ENCODE data around the gene C1orf87. TPM values are rescaled to one million over a fixed set of nuclear protein-coding genes. Genes with fewer than 3 reads are reported as not detected.

C1orf87 gene
- total RNA-seq, 3 donors from 2014 or later: 0.14 TPM; not detected in 2

- Histone ChIP-seq H3K4me3 (no peak overlapping the region), H3K4me1 (ENCODE audit: low read depth) (no peaks in the 10 kb centered on the region), H3K36me3 (ENCODE audit: low read depth) (no peaks in the 10 kb centered on the region), H3K9me3 (no peaks in the 10 kb centered on the region)
- no peak for TF ChIP-seq CTCF (IDR thresholded peaks at IDR 0.05)
- ATAC-seq (no peak), DNase-seq (no peak)
- intact Hi-C loops (cut with DNase I, micrococcal nuclease): no loop called here
These were observed 72.9 kb downstream of the C1orf87 start for GRCh38 chr1:60000625-60001024.

GRCh38 chr1:59999746-60000145 lies 73.8 kb downstream of the C1orf87 start:
- intact Hi-C loops (cut with DNase I, micrococcal nuclease): no loop called here
- Histone ChIP-seq H3K36me3 (ENCODE audit: low read depth) (no peaks in the 10 kb centered on the region), H3K9me3 (no peaks in the 10 kb centered on the region), H3K4me1 (ENCODE audit: low read depth) (no peaks in the 10 kb centered on the region), H3K4me3 (no peak overlapping the region)
- no peak for ATAC-seq
- no peak for TF ChIP-seq CTCF (IDR thresholded peaks at IDR 0.05)
- no peak for DNase-seq

- DNase-seq (no peak), ATAC-seq (no peak)
- no peaks in the 10 kb centered on the region for H3K4me1 ChIP-seq (ENCODE audit: low read depth)
- no peaks in the 10 kb centered on the region for H3K9me3 ChIP-seq
- no peaks in the 10 kb centered on the region for H3K36me3 ChIP-seq (ENCODE audit: low read depth)
- TF ChIP-seq CTCF (IDR thresholded peaks at IDR 0.05): no peak
- intact Hi-C loops (cut with DNase I, micrococcal nuclease): no loop called here
- no peak overlapping the region for H3K4me3 ChIP-seq
These were observed 74.6 kb downstream of the C1orf87 start for GRCh38 chr1:59999006-59999405.

GRCh38 chr1:59997479-59998115 lies 76.0 kb downstream of the C1orf87 start:
- Histone ChIP-seq H3K36me3 (ENCODE audit: low read depth) (no peaks in the 10 kb centered on the region), H3K4me3 (no peak overlapping the region), H3K9me3 (no peaks in the 10 kb centered on the region), H3K4me1 (ENCODE audit: low read depth) (no peaks in the 10 kb centered on the region)
- no peak for ATAC-seq
- intact Hi-C loops (cut with DNase I, micrococcal nuclease): no loop called here
- no peak for TF ChIP-seq CTCF (IDR thresholded peaks at IDR 0.05)
- DNase-seq: no peak

GRCh38 chr1:59994302-59995198 lies 79.0 kb downstream of the C1orf87 start:
- ATAC-seq (peak; percentile 30), DNase-seq (no peak)
- Histone ChIP-seq H3K9me3 (no peaks in the 10 kb centered on the region), H3K4me1 (ENCODE audit: low read depth) (no peaks in the 10 kb centered on the region), H3K36me3 (ENCODE audit: low read depth) (no peaks in the 10 kb centered on the region), H3K4me3 (no peak overlapping the region)
- intact Hi-C loops (cut with DNase I, micrococcal nuclease): no loop called here
- no peak for TF ChIP-seq CTCF (IDR thresholded peaks at IDR 0.05)

Data from mucosa of descending colon (tissue), 3 donors.